ENCODE data around the gene PPM1F. TPM values are rescaled to one million over a fixed set of nuclear protein-coding genes. Genes with fewer than 3 reads are reported as not detected.
"Not testable (repeated sequence)": the region's sequence is repeated elsewhere in the genome, so short reads cannot be mapped to it uniquely, and the experiment has no call there.

The PPM1F gene
- total and polyA plus RNA-seq, 2 experiments from 2014 or later: 15.1 to 41.6 TPM

GRCh38 chr22:21881841-21882753 lies 70.6 kb downstream of the PPM1F start:
- no peaks in the 10 kb centered on the region for H3K79me2 ChIP-seq (ENCODE audit: insufficient read depth)
- H3F3A ChIP-seq (ENCODE audit: insufficient read depth): no peaks in the 10 kb centered on the region
- no peak for DNase-seq
- H3K4me3 ChIP-seq: no peak overlapping the region
- H3K4me2 ChIP-seq (ENCODE audit: unreplicated experiment): no peak overlapping the region
- 83 to 90% methylated on average over 10 of the region's 10 CpGs for WGBS, 2 experiments (ENCODE audit: low coverage in 1 of 2, low lambda C conversion rate in 2 of 2, missing lambda C conversion rate in 2 of 2)
- H3K27me3 ChIP-seq (replicated peaks; ENCODE audit: insufficient read depth): no peaks in the 10 kb centered on the region
- no peaks in the 10 kb centered on the region for H3K9me2 ChIP-seq (ENCODE audit: insufficient read depth)
- no peaks in the 10 kb centered on the region for H3K36me3 ChIP-seq (ENCODE audit: low read depth)
- H3K9ac ChIP-seq: no peak overlapping the region
- H3K4me1 ChIP-seq (ENCODE audit: insufficient read depth): peaks cover 1% of the 10 kb centered on the region
- in situ Hi-C loops (cut with MboI): no loop called here
- H3K9me3 ChIP-seq (ENCODE audit: low read depth): no peaks in the 10 kb centered on the region
- TF ChIP-seq EZH2 (IDR thresholded peaks at IDR 0.05; ENCODE audit: insufficient read depth, poor library complexity, severe bottlenecking): no peak
- TF ChIP-seq EZH2phosphoT487 (IDR thresholded peaks at IDR 0.05; ENCODE audit: insufficient read depth, low read depth): no peak
- H2AFZ ChIP-seq: no peak overlapping the region
- H4K20me1 ChIP-seq (ENCODE audit: insufficient read depth): no peaks in the 10 kb centered on the region
- H3K27ac ChIP-seq: no peak overlapping the region

GRCh38 chr22:21876486-21877176 lies 76.0 kb downstream of the PPM1F start:
- WGBS, 2 experiments (ENCODE audit: low coverage in 1 of 2, low lambda C conversion rate in 2 of 2, missing lambda C conversion rate in 2 of 2): 64 to 66% methylated on average over 4 of the region's 4 CpGs
- no peak for TF ChIP-seq EZH2 (IDR thresholded peaks at IDR 0.05; ENCODE audit: insufficient read depth, poor library complexity, severe bottlenecking)
- TF ChIP-seq EZH2phosphoT487 (IDR thresholded peaks at IDR 0.05; ENCODE audit: insufficient read depth, low read depth): no peak
- Histone ChIP-seq H3K4me1 (ENCODE audit: insufficient read depth) (peaks cover 9% of the 10 kb centered on the region), H4K20me1 (ENCODE audit: insufficient read depth) (no peaks in the 10 kb centered on the region), H3K4me3 (no peak overlapping the region), H3K27ac (peak overlapping the region; percentile 44), H3K9me3 (ENCODE audit: low read depth) (no peaks in the 10 kb centered on the region), H3K9me2 (ENCODE audit: insufficient read depth) (no peaks in the 10 kb centered on the region), H3F3A (ENCODE audit: insufficient read depth) (no peaks in the 10 kb centered on the region), H3K79me2 (ENCODE audit: insufficient read depth) (no peaks in the 10 kb centered on the region), H3K27me3 (replicated peaks; ENCODE audit: insufficient read depth) (no peaks in the 10 kb centered on the region), H3K9ac (peak overlapping the region; percentile 30; the same call in 1 of the 2 replicates), H2AFZ (no peak overlapping the region), H3K4me2 (ENCODE audit: unreplicated experiment) (no peak overlapping the region), H3K36me3 (ENCODE audit: low read depth) (no peaks in the 10 kb centered on the region)
- peak; percentile 85 for DNase-seq
- in situ Hi-C loops (cut with MboI): no loop called here

- H3K27ac ChIP-seq; H3K4me2 ChIP-seq (ENCODE audit: unreplicated experiment); H4K20me1 ChIP-seq (ENCODE audit: insufficient read depth); H3K27me3 ChIP-seq (replicated peaks; ENCODE audit: insufficient read depth); H3K36me3 ChIP-seq (ENCODE audit: low read depth); in situ Hi-C loops (cut with MboI); H3K4me1 ChIP-seq (ENCODE audit: insufficient read depth); DNase-seq; H3K4me3 ChIP-seq; H3K9me2 ChIP-seq (ENCODE audit: insufficient read depth); H3K9ac ChIP-seq; H3K9me3 ChIP-seq (ENCODE audit: low read depth); H3F3A ChIP-seq (ENCODE audit: insufficient read depth); H2AFZ ChIP-seq; H3K79me2 ChIP-seq (ENCODE audit: insufficient read depth): not testable (repeated sequence)
- 83 to 86% methylated on average over 4 of the region's 4 CpGs for WGBS, 2 experiments (ENCODE audit: low coverage in 1 of 2, low lambda C conversion rate in 2 of 2, missing lambda C conversion rate in 2 of 2)
Measured at GRCh38 chr22:21874953-21875352, 77.7 kb downstream of the PPM1F start.

GRCh38 chr22:21873619-21874018 lies 79.0 kb downstream of the PPM1F start:
- H3K9me3 ChIP-seq (ENCODE audit: low read depth): no peaks in the 10 kb centered on the region
- H3K36me3 ChIP-seq (ENCODE audit: low read depth): no peaks in the 10 kb centered on the region
- no peaks in the 10 kb centered on the region for H3K9me2 ChIP-seq (ENCODE audit: insufficient read depth)
- peaks cover 9% of the 10 kb centered on the region for H3K4me1 ChIP-seq (ENCODE audit: insufficient read depth)
- H3K4me3 ChIP-seq: no peak overlapping the region
- H3K79me2 ChIP-seq (ENCODE audit: insufficient read depth): no peaks in the 10 kb centered on the region
- no peaks in the 10 kb centered on the region for H3F3A ChIP-seq (ENCODE audit: insufficient read depth)
- 89 to 90% methylated on average over 7 of the region's 7 CpGs for WGBS, 2 experiments (ENCODE audit: low coverage in 1 of 2, low lambda C conversion rate in 2 of 2, missing lambda C conversion rate in 2 of 2)
- DNase-seq: no peak
- no peak overlapping the region for H3K4me2 ChIP-seq (ENCODE audit: unreplicated experiment)
- H3K9ac ChIP-seq: no peak overlapping the region
- TF ChIP-seq EZH2phosphoT487 (IDR thresholded peaks at IDR 0.05; ENCODE audit: insufficient read depth, low read depth) (no peak), EZH2 (IDR thresholded peaks at IDR 0.05; ENCODE audit: insufficient read depth, poor library complexity, severe bottlenecking) (no peak)
- H2AFZ ChIP-seq: no peak overlapping the region
- H3K27ac ChIP-seq: no peak overlapping the region
- no peaks in the 10 kb centered on the region for H4K20me1 ChIP-seq (ENCODE audit: insufficient read depth)
- in situ Hi-C loops (cut with MboI): no loop called here
- no peaks in the 10 kb centered on the region for H3K27me3 ChIP-seq (replicated peaks; ENCODE audit: insufficient read depth)

- H3K79me2 ChIP-seq (ENCODE audit: insufficient read depth); DNase-seq; H3K4me3 ChIP-seq; H4K20me1 ChIP-seq (ENCODE audit: insufficient read depth); H3F3A ChIP-seq (ENCODE audit: insufficient read depth); H2AFZ ChIP-seq; H3K36me3 ChIP-seq (ENCODE audit: low read depth); H3K9me2 ChIP-seq (ENCODE audit: insufficient read depth); H3K9ac ChIP-seq; H3K27me3 ChIP-seq (replicated peaks; ENCODE audit: insufficient read depth); H3K4me2 ChIP-seq (ENCODE audit: unreplicated experiment); H3K4me1 ChIP-seq (ENCODE audit: insufficient read depth); H3K9me3 ChIP-seq (ENCODE audit: low read depth); in situ Hi-C loops (cut with MboI); H3K27ac ChIP-seq: not testable (repeated sequence)
- WGBS, 2 experiments (ENCODE audit: low coverage in 1 of 2, low lambda C conversion rate in 2 of 2, missing lambda C conversion rate in 2 of 2): 93 to 94% methylated on average over 4 of the region's 4 CpGs
Measured at GRCh38 chr22:21872741-21873140, 79.9 kb downstream of the PPM1F start.
